MM.1S (cell line): ENCODE measurements around the gene TOE1.

Experiments used
- DNase-seq: peaks from one replicate; pipeline ENCODE4 v3.0.0-alpha.2; 2015
- H2AFZ ChIP-seq: fragments of 300-600 bp; sonication (generic); 2 replicates; pipeline ENCODE4 v1.6.0; 2016; ENCODE audit warnings: antibody characterized with exemption, low read length
- H3F3A ChIP-seq: fragments of 300-600 bp; sonication (generic); 2 replicates; pipeline ENCODE4 v1.6.1; 2016; ENCODE audit warnings: mild to moderate bottlenecking, antibody characterized with exemption, low read length, moderate library complexity, mixed read lengths; ENCODE audit not compliant: insufficient read depth
- H3K27ac ChIP-seq: fragments of 300-600 bp; sonication (generic); 2 replicates; pipeline ENCODE4 v1.5.1; 2016; ENCODE audit warnings: mild to moderate bottlenecking, low read length
- H3K27me3 ChIP-seq: fragments of 300-600 bp; sonication (generic); replicated peaks from 2 replicates; pipeline ENCODE4 v1.6.0; 2016; ENCODE audit warnings: low read length; ENCODE audit not compliant: insufficient read depth
- H3K36me3 ChIP-seq: fragments of 300-600 bp; sonication (generic); replicated peaks from 2 replicates; pipeline ENCODE4 v1.6.1; 2016; ENCODE audit warnings: mild to moderate bottlenecking, low read length, mixed read lengths; ENCODE audit not compliant: insufficient read depth
- H3K4me1 ChIP-seq: fragments of 300-600 bp; sonication (generic); 2 replicates; pipeline ENCODE4 v1.6.1; 2016; ENCODE audit warnings: low read length, mixed read lengths
- H3K4me2 ChIP-seq: fragments of 300-600 bp; sonication (generic); 2 replicates; pipeline ENCODE4 v1.6.0; 2016; ENCODE audit warnings: low read depth, low read length
- H3K4me3 ChIP-seq: fragments of 300-600 bp; sonication (generic); 2 replicates; pipeline ENCODE4 v1.5.1; 2016; ENCODE audit warnings: low read length, mixed read lengths
- H3K79me2 ChIP-seq: fragments of 300-600 bp; sonication (generic); 2 replicates; pipeline ENCODE4 v1.6.1; 2016; ENCODE audit warnings: mixed run types, low read length, mixed read lengths
- H3K9ac ChIP-seq: fragments of 300-600 bp; sonication (generic); 2 replicates; pipeline ENCODE4 v1.6.1; 2016; ENCODE audit warnings: low read length, mixed read lengths
- H3K9me2 ChIP-seq: fragments of 300-600 bp; sonication (generic); replicated peaks from 2 replicates; pipeline ENCODE4 v1.6.1; 2016; ENCODE audit warnings: mild to moderate bottlenecking, low read length, mixed read lengths; ENCODE audit not compliant: insufficient read depth
- H3K9me3 ChIP-seq: fragments of 300-600 bp; sonication (generic); replicated peaks from 2 replicates; pipeline ENCODE4 v1.6.1; 2016; ENCODE audit warnings: mild to moderate bottlenecking, low read length, mixed read lengths; ENCODE audit not compliant: insufficient read depth
- H4K20me1 ChIP-seq: fragments of 300-600 bp; sonication (generic); 2 replicates; pipeline ENCODE4 v1.6.1; 2016; ENCODE audit warnings: mild to moderate bottlenecking, low read length, moderate library complexity, mixed read lengths; ENCODE audit not compliant: insufficient read depth
- EZH2 ChIP-seq: fragments of 300-600 bp; sonication (generic); optimal IDR thresholded peaks from 2 replicates; pipeline ENCODE3; 2017; ENCODE audit warnings: low read depth, mild to moderate bottlenecking, antibody characterized with exemption, low read length, mixed read lengths
- EZH2phosphoT487 ChIP-seq: fragments of 300-600 bp; sonication (generic); IDR thresholded peaks from 2 replicates; pipeline ENCODE4 v1.6.1; 2018; ENCODE audit warnings: antibody characterized with exemption, low read length
- TF ChIP-seq, protein P1 (sequence below): fragments of 300-600 bp; sonication (generic); IDR thresholded peaks from 2 replicates; pipeline ENCODE4 v1.5.1; 2016; ENCODE audit warnings: antibody characterized with exemption, low read length, mixed read lengths

Gene TOE1

DNA sequence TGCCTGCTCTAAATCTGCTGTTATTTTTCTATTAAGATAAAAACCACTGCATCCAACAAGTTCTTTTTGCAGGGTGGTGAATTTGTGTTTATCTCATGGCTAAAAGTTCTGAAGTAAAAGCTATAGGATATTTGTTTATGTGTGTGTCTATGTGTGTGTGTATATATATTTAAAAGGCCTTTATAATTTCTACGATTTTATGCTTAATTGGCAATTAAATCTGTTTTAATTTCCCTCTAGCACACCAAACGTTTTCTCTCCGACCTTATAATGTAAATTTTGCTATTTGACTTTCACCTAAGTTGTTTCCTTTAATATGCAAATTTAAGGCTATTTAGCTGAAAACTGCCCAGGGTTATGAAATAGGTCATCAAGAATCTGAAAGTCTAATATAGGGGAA is 33.1 kb upstream of the TOE1 start:
- H3K27ac ChIP-seq: no peak overlapping the region
- no peak overlapping the region for H3K4me3 ChIP-seq
- no peaks in the 10 kb centered on the region for H4K20me1 ChIP-seq
- TF ChIP-seq, protein P1, sequence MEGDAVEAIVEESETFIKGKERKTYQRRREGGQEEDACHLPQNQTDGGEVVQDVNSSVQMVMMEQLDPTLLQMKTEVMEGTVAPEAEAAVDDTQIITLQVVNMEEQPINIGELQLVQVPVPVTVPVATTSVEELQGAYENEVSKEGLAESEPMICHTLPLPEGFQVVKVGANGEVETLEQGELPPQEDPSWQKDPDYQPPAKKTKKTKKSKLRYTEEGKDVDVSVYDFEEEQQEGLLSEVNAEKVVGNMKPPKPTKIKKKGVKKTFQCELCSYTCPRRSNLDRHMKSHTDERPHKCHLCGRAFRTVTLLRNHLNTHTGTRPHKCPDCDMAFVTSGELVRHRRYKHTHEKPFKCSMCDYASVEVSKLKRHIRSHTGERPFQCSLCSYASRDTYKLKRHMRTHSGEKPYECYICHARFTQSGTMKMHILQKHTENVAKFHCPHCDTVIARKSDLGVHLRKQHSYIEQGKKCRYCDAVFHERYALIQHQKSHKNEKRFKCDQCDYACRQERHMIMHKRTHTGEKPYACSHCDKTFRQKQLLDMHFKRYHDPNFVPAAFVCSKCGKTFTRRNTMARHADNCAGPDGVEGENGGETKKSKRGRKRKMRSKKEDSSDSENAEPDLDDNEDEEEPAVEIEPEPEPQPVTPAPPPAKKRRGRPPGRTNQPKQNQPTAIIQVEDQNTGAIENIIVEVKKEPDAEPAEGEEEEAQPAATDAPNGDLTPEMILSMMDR: no peak
- TF ChIP-seq EZH2phosphoT487 (no peak), EZH2 (no peak)
- no peak overlapping the region for H3K9ac ChIP-seq
- peaks cover 5% of the 10 kb centered on the region; the same call in 1 of the 2 replicates for H3K4me1 ChIP-seq
- H3F3A ChIP-seq: no peaks in the 10 kb centered on the region
- H3K79me2 ChIP-seq: no peaks in the 10 kb centered on the region
- H3K9me2 ChIP-seq: no peaks in the 10 kb centered on the region
- H3K27me3 ChIP-seq: no peaks in the 10 kb centered on the region
- H3K36me3 ChIP-seq: no peaks in the 10 kb centered on the region
- H3K9me3 ChIP-seq: no peaks in the 10 kb centered on the region
- no peak overlapping the region for H2AFZ ChIP-seq
- no peak overlapping the region for H3K4me2 ChIP-seq
- DNase-seq: no peak

DNA sequence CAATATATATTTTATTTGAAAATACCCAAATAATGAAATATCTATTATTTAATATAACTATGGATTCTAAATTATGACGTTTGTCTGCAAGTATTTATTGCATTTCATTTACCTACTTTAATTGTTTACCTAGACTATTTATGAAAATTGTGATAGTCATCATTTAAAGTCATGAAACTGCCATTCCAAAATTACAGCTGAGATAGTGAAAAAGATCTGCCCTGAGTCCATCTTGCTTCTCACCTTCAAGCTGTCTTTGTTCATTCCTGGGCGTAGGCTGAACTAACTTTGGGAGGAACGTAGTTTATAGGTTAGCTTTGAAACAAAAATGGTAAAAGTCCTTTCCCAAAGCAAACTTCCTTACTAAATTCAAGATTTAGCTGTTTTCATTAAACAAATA is 25.7 kb upstream of the TOE1 start:
- Histone ChIP-seq H3K27ac (no peak overlapping the region), H3K27me3 (no peaks in the 10 kb centered on the region), H3K4me2 (no peak overlapping the region), H3K9me3 (no peaks in the 10 kb centered on the region), H3K4me3 (no peak overlapping the region), H4K20me1 (no peaks in the 10 kb centered on the region), H3K4me1 (no peaks in the 10 kb centered on the region), H3K36me3 (no peaks in the 10 kb centered on the region), H3K9ac (no peak overlapping the region), H2AFZ (no peak overlapping the region), H3K9me2 (no peaks in the 10 kb centered on the region), H3K79me2 (no peaks in the 10 kb centered on the region), H3F3A (no peaks in the 10 kb centered on the region)
- TF ChIP-seq, protein P1: no peak
- TF ChIP-seq EZH2phosphoT487 (no peak), EZH2 (no peak)
- DNase-seq: no peak

DNA sequence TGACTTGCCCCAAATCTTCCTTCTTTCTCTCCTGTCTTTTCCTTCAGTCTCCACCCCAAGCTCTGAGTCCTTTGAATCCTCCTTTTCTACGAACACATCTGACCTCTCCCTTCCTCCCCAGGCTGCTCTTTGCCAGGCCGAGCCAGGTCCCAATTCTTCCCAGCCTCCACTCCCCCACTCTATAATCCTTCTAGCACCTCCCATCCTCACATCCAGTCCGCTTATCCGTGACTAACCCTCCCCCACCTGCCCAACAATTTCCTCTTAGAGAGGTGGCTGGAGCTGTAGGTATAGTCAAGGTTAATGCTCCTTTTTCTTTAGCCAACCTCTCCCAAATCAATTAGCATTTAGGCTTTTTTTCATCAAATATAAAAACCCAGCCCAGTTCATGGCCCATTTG is 22.8 kb upstream of the TOE1 start:
- H3K4me3 ChIP-seq: no peak overlapping the region
- no peaks in the 10 kb centered on the region for H3F3A ChIP-seq
- H3K36me3 ChIP-seq: no peaks in the 10 kb centered on the region
- H3K27me3 ChIP-seq: no peaks in the 10 kb centered on the region
- TF ChIP-seq EZH2phosphoT487: no peak
- TF ChIP-seq, protein P1: no peak
- H3K9me2 ChIP-seq: no peaks in the 10 kb centered on the region
- H3K4me1 ChIP-seq: peaks cover 3% of the 10 kb centered on the region
- no peak overlapping the region for H3K9ac ChIP-seq
- DNase-seq: no peak
- no peak overlapping the region for H3K27ac ChIP-seq
- H3K79me2 ChIP-seq: no peaks in the 10 kb centered on the region
- H3K9me3 ChIP-seq: no peaks in the 10 kb centered on the region
- H3K4me2 ChIP-seq: no peak overlapping the region
- H2AFZ ChIP-seq: no peak overlapping the region
- no peaks in the 10 kb centered on the region for H4K20me1 ChIP-seq

DNA sequence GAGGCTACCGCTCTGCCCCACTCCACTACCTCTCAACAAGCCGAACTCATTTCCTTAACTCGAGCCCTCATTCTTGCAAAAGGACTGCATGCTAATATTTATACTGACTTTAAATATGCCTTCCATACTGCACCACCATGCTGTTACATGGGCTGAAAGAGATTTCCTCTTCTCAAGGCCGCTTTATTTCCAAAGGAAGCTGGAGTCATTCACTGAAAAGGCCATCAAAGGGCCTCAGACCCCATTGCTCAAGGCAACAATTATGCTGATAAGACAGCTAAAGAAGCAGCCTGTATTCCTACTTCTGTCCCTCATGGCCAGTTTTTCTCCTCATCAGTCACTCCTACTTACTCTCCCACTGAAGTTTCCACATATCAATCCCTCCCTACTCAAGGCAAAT is 20.2 kb upstream of the TOE1 start:
- H3K9me2 ChIP-seq: no peaks in the 10 kb centered on the region
- H3K36me3 ChIP-seq: no peaks in the 10 kb centered on the region
- no peaks in the 10 kb centered on the region for H3K79me2 ChIP-seq
- TF ChIP-seq EZH2phosphoT487 (no peak), EZH2 (no peak)
- TF ChIP-seq, protein P1: no peak
- H2AFZ ChIP-seq: no peak overlapping the region
- no peak overlapping the region for H3K4me3 ChIP-seq
- no peak overlapping the region for H3K27ac ChIP-seq
- no peak for DNase-seq
- no peak overlapping the region for H3K9ac ChIP-seq
- peaks cover 3% of the 10 kb centered on the region for H3K4me1 ChIP-seq
- no peaks in the 10 kb centered on the region for H4K20me1 ChIP-seq
- H3K27me3 ChIP-seq: no peaks in the 10 kb centered on the region
- no peaks in the 10 kb centered on the region for H3K9me3 ChIP-seq
- H3F3A ChIP-seq: no peaks in the 10 kb centered on the region
- no peak overlapping the region for H3K4me2 ChIP-seq
